AG09319 (cell line): Measurements from ENCODE around the gene ASPN.

Experiments used
- DNase-seq: peaks from one replicate; pipeline ENCODE4 v3.0.0-alpha.2; 2010; ENCODE audit warnings: low read depth; ENCODE audit errors: extremely low read depth
- TF ChIP-seq, protein P1 (sequence below): IDR thresholded peaks from 2 replicates; pipeline ENCODE4 v1.5.1; 2011; ENCODE audit warnings: low read depth, mild to moderate bottlenecking, inconsistent platforms, low read length, moderate library complexity

ASPN gene

GRCh38 chr9:92506184-92506857 lies 24.0 kb upstream of the ASPN start:
- TF ChIP-seq, protein P1, sequence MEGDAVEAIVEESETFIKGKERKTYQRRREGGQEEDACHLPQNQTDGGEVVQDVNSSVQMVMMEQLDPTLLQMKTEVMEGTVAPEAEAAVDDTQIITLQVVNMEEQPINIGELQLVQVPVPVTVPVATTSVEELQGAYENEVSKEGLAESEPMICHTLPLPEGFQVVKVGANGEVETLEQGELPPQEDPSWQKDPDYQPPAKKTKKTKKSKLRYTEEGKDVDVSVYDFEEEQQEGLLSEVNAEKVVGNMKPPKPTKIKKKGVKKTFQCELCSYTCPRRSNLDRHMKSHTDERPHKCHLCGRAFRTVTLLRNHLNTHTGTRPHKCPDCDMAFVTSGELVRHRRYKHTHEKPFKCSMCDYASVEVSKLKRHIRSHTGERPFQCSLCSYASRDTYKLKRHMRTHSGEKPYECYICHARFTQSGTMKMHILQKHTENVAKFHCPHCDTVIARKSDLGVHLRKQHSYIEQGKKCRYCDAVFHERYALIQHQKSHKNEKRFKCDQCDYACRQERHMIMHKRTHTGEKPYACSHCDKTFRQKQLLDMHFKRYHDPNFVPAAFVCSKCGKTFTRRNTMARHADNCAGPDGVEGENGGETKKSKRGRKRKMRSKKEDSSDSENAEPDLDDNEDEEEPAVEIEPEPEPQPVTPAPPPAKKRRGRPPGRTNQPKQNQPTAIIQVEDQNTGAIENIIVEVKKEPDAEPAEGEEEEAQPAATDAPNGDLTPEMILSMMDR = no peak

GRCh38 chr9:92504881-92505280 lies 22.6 kb upstream of the ASPN start:
- DNase-seq = no peak
- TF ChIP-seq, protein P1 = no peak

More at GRCh38 chr9:92506184-92506857, 24.0 kb upstream of the ASPN start:
- DNase-seq = peak; percentile 94

- TF ChIP-seq, protein P1 = no peak
- no peak for DNase-seq
Observed at GRCh38 chr9:92503156-92503555, 20.9 kb upstream of the ASPN start.

DNA sequence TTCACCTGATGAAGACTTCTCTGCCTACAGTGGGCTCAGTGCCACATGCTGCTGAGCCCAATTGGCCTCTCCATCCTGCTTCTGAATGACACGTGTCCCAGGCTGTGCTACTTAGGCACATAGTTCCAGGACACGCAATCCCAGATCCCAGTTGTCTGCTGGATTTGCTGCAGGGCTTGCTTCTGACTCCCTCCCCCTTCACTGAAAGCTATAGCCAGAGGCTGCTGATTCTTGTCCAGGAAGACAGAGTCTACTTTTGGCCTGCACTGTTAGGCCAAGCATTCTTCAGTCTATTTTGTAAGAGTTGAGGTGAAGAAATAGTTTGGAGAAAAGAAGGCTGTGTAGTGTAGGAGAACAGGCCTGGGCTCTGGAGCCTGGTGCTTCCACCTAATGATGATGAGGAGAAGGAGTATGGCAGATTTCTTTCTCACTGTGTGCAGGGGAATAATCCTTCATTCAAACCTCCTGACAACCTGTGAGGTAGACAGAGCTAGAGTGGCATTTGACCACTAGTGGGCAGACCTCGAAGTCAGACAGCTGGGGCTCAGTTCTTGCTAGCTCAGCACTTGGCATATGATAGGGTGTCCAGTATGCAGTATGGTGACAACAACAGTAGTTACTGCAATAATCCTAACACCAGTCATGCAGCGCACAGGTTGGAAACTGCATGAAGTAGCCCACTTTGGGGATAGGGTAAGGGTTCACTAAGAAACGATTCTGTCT lies 19.5 kb upstream of the ASPN start:
- DNase-seq = peak; percentile 63
- TF ChIP-seq, protein P1 = peak; percentile 44

GRCh38 chr9:92500725-92501124 lies 18.4 kb upstream of the ASPN start:
- TF ChIP-seq, protein P1 = no peak
- no peak for DNase-seq

- TF ChIP-seq, protein P1 = no peak
Observed at GRCh38 chr9:92499701-92500100, 17.4 kb upstream of the ASPN start.

GRCh38 chr9:92496396-92497176 lies 14.3 kb upstream of the ASPN start:
- TF ChIP-seq, protein P1 = no peak
- DNase-seq = no peak

More at GRCh38 chr9:92499701-92500100, 17.4 kb upstream of the ASPN start:
- no peak for DNase-seq
